HepG2 (cell line): ENCODE results near the gene CELSR2. TPM values are rescaled to one million over a fixed set of nuclear protein-coding genes. Genes with fewer than 3 reads are reported as not detected.

Experiments
- ADNP ChIP-seq: sonication (generic); formaldehyde crosslinking; IDR thresholded peaks from 2 replicates; pipeline ENCODE4 v1.4.0; 2020; ENCODE audit warnings: missing genetic modification reagents
- ATF2 ChIP-seq: sonication (generic); formaldehyde crosslinking; IDR thresholded peaks from 2 replicates; pipeline ENCODE4 v1.4.0; 2020; ENCODE audit warnings: missing genetic modification reagents
- CENPX ChIP-seq: sonication (generic); formaldehyde crosslinking; IDR thresholded peaks from 2 replicates; pipeline ENCODE4 v1.9.0; 2021; ENCODE audit warnings: mild to moderate bottlenecking, missing genetic modification reagents, moderate library complexity
- HMGXB3 ChIP-seq: sonication (generic); formaldehyde crosslinking; IDR thresholded peaks from 2 replicates; pipeline ENCODE4 v1.4.0; 2020; ENCODE audit warnings: missing genetic modification reagents, borderline replicate concordance
- LCORL ChIP-seq, 2 experiments: fragments of 450-650 bp in 1 of 2; sonication (generic) in 1 of 2; formaldehyde crosslinking in 1 of 2; IDR thresholded peaks; 2 replicates each; pipeline versions ENCODE4 v1.5.0 to v1.6.1; 2017 to 2020; ENCODE audit warnings: antibody characterized with exemption in 1 of 2, missing genetic modification reagents in 1 of 2
- NFE2 ChIP-seq: sonication (generic); formaldehyde crosslinking; IDR thresholded peaks from 2 replicates; pipeline ENCODE4 v1.4.0; 2020; ENCODE audit warnings: missing genetic modification reagents
- SKI ChIP-seq: fragments of 450-650 bp; IDR thresholded peaks from one replicate; pipeline ENCODE4 v1.6.1; 2018; ENCODE audit warnings: mild to moderate bottlenecking; ENCODE audit not compliant: partially characterized antibody
- SNAPC5 ChIP-seq: sonication (generic); formaldehyde crosslinking; IDR thresholded peaks from 2 replicates; pipeline ENCODE4 v1.8.1; 2023; ENCODE audit warnings: mild to moderate bottlenecking, missing genetic modification reagents, borderline replicate concordance
- SP4 ChIP-seq: sonication (generic); formaldehyde crosslinking; IDR thresholded peaks from 2 replicates; pipeline ENCODE4 v1.8.1; 2023; ENCODE audit warnings: mild to moderate bottlenecking, missing genetic modification reagents
- SYNCRIP ChIP-seq: fragments of 200-400 bp; formaldehyde crosslinking; IDR thresholded peaks from 2 replicates; pipeline ENCODE4 v1.6.1; 2018; ENCODE audit warnings: mild to moderate bottlenecking, low read depth, low read length; ENCODE audit not compliant: insufficient read depth
- U2AF2 ChIP-seq: fragments of 200-400 bp; formaldehyde crosslinking; IDR thresholded peaks from 2 replicates; pipeline ENCODE4 v1.6.1; 2017; ENCODE audit warnings: low read depth, mild to moderate bottlenecking, low read length
- ZBTB33 ChIP-seq: sonication (generic); formaldehyde crosslinking; IDR thresholded peaks from 2 replicates; pipeline ENCODE4 v1.4.0; 2020; ENCODE audit warnings: missing genetic modification reagents
- ZFP82 ChIP-seq: sonication (generic); formaldehyde crosslinking; IDR thresholded peaks from 2 replicates; pipeline ENCODE4 v1.5.1; 2020; ENCODE audit warnings: mild to moderate bottlenecking, missing genetic modification reagents, borderline replicate concordance
- ZKSCAN1 ChIP-seq: fragments of 150-350 bp; IDR thresholded peaks from 2 replicates; pipeline ENCODE4 v1.6.1; 2014; ENCODE audit warnings: low read length
- ZNF432 ChIP-seq: sonication (generic); formaldehyde crosslinking; IDR thresholded peaks from 2 replicates; pipeline ENCODE4 v1.5.0; 2020; ENCODE audit warnings: missing genetic modification reagents, mild to moderate bottlenecking, borderline replicate concordance
- ZNF605 ChIP-seq: sonication (generic); formaldehyde crosslinking; IDR thresholded peaks from 2 replicates; pipeline ENCODE4 v1.8.0; 2022; ENCODE audit warnings: mild to moderate bottlenecking, missing genetic modification reagents
- ZNF850 ChIP-seq: sonication (generic); formaldehyde crosslinking; conservative IDR thresholded peaks from 2 replicates; pipeline ENCODE4 v1.9.0; 2021; ENCODE audit warnings: mild to moderate bottlenecking, missing genetic modification reagents
- polyA plus RNA-seq, 8 experiments: library from polyadenylated mRNA; depleted of rRNA in 3 of 8; stranded (reverse) in 7 of 8; unstranded in 1 of 8; fragments of >200 nt; fragmentation: Illumina TruSeq in 4 of 8; extraction: Trizol in 4 of 8; gene quantifications; 2 replicates each; pipeline versions ENCODE4 v1.2.1 to v1.2.3, GENCODE V29; 2011 to 2016; ENCODE audit warnings: low read depth in 4 of 8, missing spikeins in 1 of 8, mixed read lengths in 1 of 8; ENCODE audit not compliant: insufficient read depth in 1 of 8
- total RNA-seq, 5 experiments: library from RNA; depleted of rRNA; stranded (reverse); fragments of >200 nt; fragmentation: Illumina TruSeq; extraction: Trizol; gene quantifications; 2 replicates each; pipeline ENCODE4 v1.2.3, GENCODE V29; 2016; ENCODE audit warnings: low read depth in 1 of 5
- TF ChIP-seq, protein P1 (sequence below): sonication (generic); formaldehyde crosslinking; IDR thresholded peaks from 2 replicates; pipeline ENCODE4 v1.5.1; 2020; ENCODE audit warnings: missing genetic modification reagents, mild to moderate bottlenecking, borderline replicate concordance

The CELSR2 gene
- total and polyA plus RNA-seq, 2 of the 13 experiments (the other 11 are each of a cell fraction or from before 2014, with no cell fraction given) = 4.0 to 6.6 TPM

- TF ChIP-seq ATF2 (CRISPR knock-in tag) (peak; percentile 70; the same call in 1 of the 2 replicates), ZFP82 (CRISPR knock-in tag) (no peak), ZNF850 (CRISPR knock-in tag) (no peak), ZKSCAN1 (no peak), HMGXB3 (CRISPR knock-in tag) (no peak), ZBTB33 (CRISPR knock-in tag) (0 out of 2 replicates have a peak, but pooled peaks have one; percentile 46), CENPX (CRISPR knock-in tag) (no peak), U2AF2 (no peak), NFE2 (CRISPR knock-in tag) (no peak), LCORL (IDR thresholded peaks at IDR 0.05) (no peak; the same call in 1 of the 2 replicates), LCORL (CRISPR knock-in tag; IDR thresholded peaks at IDR 0.05) (peak; percentile 99), SP4 (CRISPR knock-in tag) (no peak), ZNF605 (peak; percentile 26; the same call in 1 of the 2 replicates), ZNF432 (no peak), SNAPC5 (no peak), SYNCRIP (no peak), ADNP (CRISPR knock-in tag) (no peak), SKI (no peak)
- TF ChIP-seq, protein P1, sequence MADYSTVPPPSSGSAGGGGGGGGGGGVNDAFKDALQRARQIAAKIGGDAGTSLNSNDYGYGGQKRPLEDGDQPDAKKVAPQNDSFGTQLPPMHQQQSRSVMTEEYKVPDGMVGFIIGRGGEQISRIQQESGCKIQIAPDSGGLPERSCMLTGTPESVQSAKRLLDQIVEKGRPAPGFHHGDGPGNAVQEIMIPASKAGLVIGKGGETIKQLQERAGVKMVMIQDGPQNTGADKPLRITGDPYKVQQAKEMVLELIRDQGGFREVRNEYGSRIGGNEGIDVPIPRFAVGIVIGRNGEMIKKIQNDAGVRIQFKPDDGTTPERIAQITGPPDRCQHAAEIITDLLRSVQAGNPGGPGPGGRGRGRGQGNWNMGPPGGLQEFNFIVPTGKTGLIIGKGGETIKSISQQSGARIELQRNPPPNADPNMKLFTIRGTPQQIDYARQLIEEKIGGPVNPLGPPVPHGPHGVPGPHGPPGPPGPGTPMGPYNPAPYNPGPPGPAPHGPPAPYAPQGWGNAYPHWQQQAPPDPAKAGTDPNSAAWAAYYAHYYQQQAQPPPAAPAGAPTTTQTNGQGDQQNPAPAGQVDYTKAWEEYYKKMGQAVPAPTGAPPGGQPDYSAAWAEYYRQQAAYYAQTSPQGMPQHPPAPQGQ (CRISPR knock-in tag) = no peak
Measured at GRCh38 chr1:109274533-109275476, 25.5 kb downstream of the CELSR2 start (continued).
